Loucy (cell line): ENCODE measurements around the gene ABCB1.

Experiments used
- H2AFZ ChIP-seq: fragments of 200-600 bp; sonication (generic); 2 replicates; pipeline ENCODE4 v1.6.0; 2016; ENCODE audit warnings: antibody characterized with exemption, mild to moderate bottlenecking, low read length, moderate library complexity
- H3F3A ChIP-seq: fragments of 200-600 bp; 2 replicates; pipeline ENCODE4 v1.6.0; 2016; ENCODE audit warnings: antibody characterized with exemption, low read depth, mild to moderate bottlenecking
- H3K27me3 ChIP-seq: fragments of 200-600 bp; sonication (generic); 2 replicates; pipeline ENCODE4 v1.6.1; 2014; ENCODE audit warnings: low read length, mild to moderate bottlenecking; ENCODE audit not compliant: insufficient read depth, poor library complexity, severe bottlenecking
- H3K36me3 ChIP-seq: fragments of 200-600 bp; sonication (generic); 2 replicates; pipeline ENCODE4 v1.6.1; 2016; ENCODE audit warnings: low read length; ENCODE audit not compliant: insufficient read depth
- H3K4me1 ChIP-seq: fragments of 200-600 bp; sonication (generic); 2 replicates; pipeline ENCODE4 v1.5.1; 2014; ENCODE audit warnings: low read length, mild to moderate bottlenecking; ENCODE audit not compliant: insufficient read depth, poor library complexity, severe bottlenecking
- H3K4me2 ChIP-seq: fragments of 200-600 bp; sonication (generic); 2 replicates; pipeline ENCODE4 v1.6.0; 2014; ENCODE audit warnings: antibody characterized with exemption, low read length, low read depth, mild to moderate bottlenecking; ENCODE audit not compliant: poor library complexity, severe bottlenecking
- H3K4me3 ChIP-seq: fragments of 200-600 bp; sonication (generic); 2 replicates; pipeline ENCODE4 v1.5.1; 2014; ENCODE audit warnings: low read length, mild to moderate bottlenecking, mixed read lengths; ENCODE audit not compliant: poor library complexity, severe bottlenecking
- H3K79me2 ChIP-seq: fragments of 200-600 bp; sonication (generic); 2 replicates; pipeline ENCODE4 v1.6.1; 2014; ENCODE audit warnings: low read length; ENCODE audit not compliant: insufficient read depth
- H3K9ac ChIP-seq: fragments of 200-600 bp; sonication (generic); 2 replicates; pipeline ENCODE4 v1.6.0; 2014; ENCODE audit warnings: mild to moderate bottlenecking, low read depth, low read length, moderate library complexity; ENCODE audit not compliant: poor library complexity, severe bottlenecking
- H3K9me2 ChIP-seq: fragments of 200-600 bp; sonication (generic); replicated peaks from 2 replicates; pipeline ENCODE4 v1.6.1; 2016; ENCODE audit warnings: low read depth, low read length, mixed read lengths
- H3K9me3 ChIP-seq: fragments of 200-600 bp; sonication (generic); 2 replicates; pipeline ENCODE4 v1.6.1; 2014; ENCODE audit warnings: mild to moderate bottlenecking, antibody characterized with exemption, low read length, low read depth; ENCODE audit not compliant: insufficient read depth
- H4K20me1 ChIP-seq: fragments of 200-600 bp; sonication (generic); 2 replicates; pipeline ENCODE4 v1.6.0; 2014; ENCODE audit warnings: antibody characterized with exemption, low read length, mild to moderate bottlenecking; ENCODE audit not compliant: insufficient read depth, poor library complexity, severe bottlenecking
- EZH2phosphoT487 ChIP-seq: fragments of 200-600 bp; IDR thresholded peaks from 2 replicates; pipeline ENCODE4 v1.6.1; 2018; ENCODE audit warnings: antibody characterized with exemption, mild to moderate bottlenecking, moderate library complexity, borderline replicate concordance
- TF ChIP-seq, protein P1 (sequence below): fragments of 200-600 bp; sonication (generic); conservative IDR thresholded peaks from 2 replicates; pipeline ENCODE4 v1.5.1; 2014; ENCODE audit warnings: mild to moderate bottlenecking, antibody characterized with exemption, low read length

ABCB1 gene

DNA sequence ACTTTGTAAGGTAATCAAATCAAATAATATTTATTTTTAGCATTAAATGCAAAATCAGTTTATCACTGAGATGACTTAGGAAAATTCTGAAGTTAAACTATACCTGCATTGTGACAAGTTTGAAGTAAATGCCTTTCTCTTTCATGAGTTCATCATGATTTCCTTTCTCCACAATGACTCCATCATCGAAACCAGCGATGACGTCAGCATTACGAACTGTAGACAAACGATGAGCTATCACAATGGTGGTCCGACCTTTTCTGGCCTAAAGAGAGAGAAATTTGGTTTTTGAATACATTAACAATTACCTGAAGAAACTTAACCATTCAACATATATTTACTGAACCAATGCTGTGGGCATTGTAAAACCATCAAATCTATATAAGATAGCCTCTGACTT lies 54.9 kb downstream of the ABCB1 start:
- Histone ChIP-seq H3K9ac (no peak overlapping the region), H3K36me3 (no peaks in the 10 kb centered on the region)

DNA sequence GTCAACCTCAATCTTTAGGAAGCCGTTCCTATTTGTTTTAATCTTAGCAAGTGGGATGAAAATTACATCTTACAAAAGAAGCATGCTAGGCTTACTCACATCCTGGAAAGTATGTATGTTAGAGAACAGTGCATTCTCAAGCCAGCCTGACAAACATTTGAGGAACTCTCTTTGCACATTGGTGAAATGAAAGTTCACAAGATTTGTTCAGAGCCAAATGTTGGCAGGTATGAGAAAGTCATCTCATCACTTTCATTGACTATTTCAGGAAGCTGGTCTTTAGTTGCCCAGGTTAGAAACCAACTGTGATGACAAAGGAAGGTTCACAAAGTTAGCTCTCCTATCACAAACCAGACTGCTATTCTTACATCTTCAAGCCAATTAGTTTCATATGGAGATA lies 57.1 kb downstream of the ABCB1 start:
- Histone ChIP-seq H3K9me3 (no peaks in the 10 kb centered on the region), H3K9me2 (no peaks in the 10 kb centered on the region), H3K4me1 (no peaks in the 10 kb centered on the region), H3K36me3 (no peaks in the 10 kb centered on the region), H3F3A (no peaks in the 10 kb centered on the region), H3K4me3 (no peak overlapping the region), H4K20me1 (no peaks in the 10 kb centered on the region), H3K4me2 (no peak overlapping the region), H3K79me2 (no peaks in the 10 kb centered on the region), H3K27me3 (no peaks in the 10 kb centered on the region), H2AFZ (no peak overlapping the region), H3K9ac (no peak overlapping the region)
- TF ChIP-seq EZH2phosphoT487, result no peak
- TF ChIP-seq, protein P1, sequence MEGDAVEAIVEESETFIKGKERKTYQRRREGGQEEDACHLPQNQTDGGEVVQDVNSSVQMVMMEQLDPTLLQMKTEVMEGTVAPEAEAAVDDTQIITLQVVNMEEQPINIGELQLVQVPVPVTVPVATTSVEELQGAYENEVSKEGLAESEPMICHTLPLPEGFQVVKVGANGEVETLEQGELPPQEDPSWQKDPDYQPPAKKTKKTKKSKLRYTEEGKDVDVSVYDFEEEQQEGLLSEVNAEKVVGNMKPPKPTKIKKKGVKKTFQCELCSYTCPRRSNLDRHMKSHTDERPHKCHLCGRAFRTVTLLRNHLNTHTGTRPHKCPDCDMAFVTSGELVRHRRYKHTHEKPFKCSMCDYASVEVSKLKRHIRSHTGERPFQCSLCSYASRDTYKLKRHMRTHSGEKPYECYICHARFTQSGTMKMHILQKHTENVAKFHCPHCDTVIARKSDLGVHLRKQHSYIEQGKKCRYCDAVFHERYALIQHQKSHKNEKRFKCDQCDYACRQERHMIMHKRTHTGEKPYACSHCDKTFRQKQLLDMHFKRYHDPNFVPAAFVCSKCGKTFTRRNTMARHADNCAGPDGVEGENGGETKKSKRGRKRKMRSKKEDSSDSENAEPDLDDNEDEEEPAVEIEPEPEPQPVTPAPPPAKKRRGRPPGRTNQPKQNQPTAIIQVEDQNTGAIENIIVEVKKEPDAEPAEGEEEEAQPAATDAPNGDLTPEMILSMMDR, result no peak

More for the DNA sequence above, 54.9 kb downstream of the ABCB1 start:
- TF ChIP-seq, protein P1, result no peak
- TF ChIP-seq EZH2phosphoT487, result no peak
- H3K27me3 ChIP-seq, result no peaks in the 10 kb centered on the region
- H3K4me2 ChIP-seq, result no peak overlapping the region
- no peaks in the 10 kb centered on the region for H3K9me2 ChIP-seq
- H3K4me1 ChIP-seq, result no peaks in the 10 kb centered on the region
- no peaks in the 10 kb centered on the region for H3K9me3 ChIP-seq
- H3K4me3 ChIP-seq, result no peak overlapping the region
- no peak overlapping the region for H2AFZ ChIP-seq
- H3K79me2 ChIP-seq, result no peaks in the 10 kb centered on the region
- H3F3A ChIP-seq, result no peaks in the 10 kb centered on the region
- no peaks in the 10 kb centered on the region for H4K20me1 ChIP-seq

- Histone ChIP-seq H3K4me2 (no peak overlapping the region), H3K9ac (no peak overlapping the region), H3K4me1 (no peaks in the 10 kb centered on the region), H3K27me3 (no peaks in the 10 kb centered on the region), H3F3A (no peaks in the 10 kb centered on the region), H3K79me2 (no peaks in the 10 kb centered on the region), H3K4me3 (no peak overlapping the region), H2AFZ (no peak overlapping the region), H3K36me3 (no peaks in the 10 kb centered on the region), H3K9me2 (no peaks in the 10 kb centered on the region), H4K20me1 (no peaks in the 10 kb centered on the region), H3K9me3 (no peaks in the 10 kb centered on the region)
- TF ChIP-seq, protein P1, result no peak
- TF ChIP-seq EZH2phosphoT487, result no peak
Observed at GRCh38 chr7:87541648-87542047, 59.0 kb downstream of the ABCB1 start.
